Muscle layer of colon (tissue), 2 donors: ENCODE results near the gene KIF1A.
"Not testable (repeated sequence)": the region's sequence is repeated elsewhere in the genome, so short reads cannot be mapped to it uniquely, and the experiment has no call there.

ENCODE experiments used
- H3K27ac ChIP-seq: one replicate; pipeline ENCODE4 v1.7.0; 2013; ENCODE audit warnings: low read depth, mild to moderate bottlenecking, low read length, moderate library complexity
- H3K27me3 ChIP-seq, 2 donors: one replicate each; pipeline ENCODE4 v1.7.0; 2013; ENCODE audit warnings: low read length in 2 of 2, mild to moderate bottlenecking in 2 of 2; ENCODE audit not compliant: insufficient read depth in 2 of 2, control insufficient read depth in 1 of 2
- H3K36me3 ChIP-seq: one replicate; pipeline ENCODE4 v1.7.0; 2013; ENCODE audit warnings: mild to moderate bottlenecking, low read length; ENCODE audit not compliant: insufficient read depth
- H3K4me1 ChIP-seq: one replicate; pipeline ENCODE4 v1.7.0; 2013; ENCODE audit warnings: mild to moderate bottlenecking, low read length; ENCODE audit not compliant: insufficient read depth
- H3K4me3 ChIP-seq, 2 donors: one replicate each; pipeline ENCODE4 v1.7.0; 2013; ENCODE audit warnings: low read length in 2 of 2, low read depth in 1 of 2, mild to moderate bottlenecking in 1 of 2, moderate library complexity in 1 of 2
- H3K9ac ChIP-seq: one replicate; pipeline ENCODE4 v1.7.0; 2013; ENCODE audit warnings: low read length
- H3K9me3 ChIP-seq: one replicate; pipeline ENCODE4 v1.7.0; 2013; ENCODE audit warnings: mild to moderate bottlenecking, low read length
- donor health status: abdominal sarcoma.
- donor health status: Adenocarcinoma of cecum.

KIF1A gene

GRCh38 chr2:240786355-240786841 lies 33.6 kb downstream of the KIF1A start:
- Histone ChIP-seq H3K36me3 (no peaks in the 10 kb centered on the region), H3K27ac (no peak overlapping the region), H3K9me3 (no peaks in the 10 kb centered on the region), H3K27me3 (peaks cover 0 to 23% of the 10 kb centered on the region in 2 donors), H3K9ac (no peak overlapping the region), H3K4me1 (no peaks in the 10 kb centered on the region), H3K4me3 (no peak overlapping the region)

GRCh38 chr2:240785424-240786335 lies 34.3 kb downstream of the KIF1A start:
- Histone ChIP-seq H3K27ac (no peak overlapping the region), H3K4me1 (no peaks in the 10 kb centered on the region), H3K27me3 (peaks cover 0 to 23% of the 10 kb centered on the region in 2 donors), H3K4me3 (no peak overlapping the region), H3K9me3 (no peaks in the 10 kb centered on the region), H3K36me3 (no peaks in the 10 kb centered on the region), H3K9ac (no peak overlapping the region)

GRCh38 chr2:240784629-240785423 lies 35.2 kb downstream of the KIF1A start:
- no peak overlapping the region for H3K27ac ChIP-seq
- H3K27me3 ChIP-seq: peaks cover 0 to 23% of the 10 kb centered on the region in 2 donors
- H3K9me3 ChIP-seq: no peaks in the 10 kb centered on the region
- H3K4me3 ChIP-seq: no peak overlapping the region
- no peak overlapping the region for H3K9ac ChIP-seq
- no peaks in the 10 kb centered on the region for H3K36me3 ChIP-seq
- H3K4me1 ChIP-seq: no peaks in the 10 kb centered on the region

GRCh38 chr2:240783819-240784621 lies 36.0 kb downstream of the KIF1A start:
- Histone ChIP-seq H3K27ac (no peak overlapping the region), H3K4me3 (no peak overlapping the region), H3K36me3 (no peaks in the 10 kb centered on the region), H3K9ac (no peak overlapping the region), H3K4me1 (no peaks in the 10 kb centered on the region), H3K9me3 (no peaks in the 10 kb centered on the region), H3K27me3 (peaks cover 0 to 23% of the 10 kb centered on the region in 2 donors)

GRCh38 chr2:240782886-240783818 lies 36.9 kb downstream of the KIF1A start:
- H3K9me3 ChIP-seq: no peaks in the 10 kb centered on the region
- peaks cover 0 to 23% of the 10 kb centered on the region in 2 donors for H3K27me3 ChIP-seq
- no peaks in the 10 kb centered on the region for H3K36me3 ChIP-seq
- H3K4me3 ChIP-seq: no peak overlapping the region
- no peak overlapping the region for H3K9ac ChIP-seq
- H3K27ac ChIP-seq: no peak overlapping the region
- H3K4me1 ChIP-seq: no peaks in the 10 kb centered on the region

- Histone ChIP-seq H3K9me3 (no peaks in the 10 kb centered on the region), H3K27ac (no peak overlapping the region), H3K4me1 (no peaks in the 10 kb centered on the region), H3K27me3 (peaks cover 0 to 23% of the 10 kb centered on the region in 2 donors), H3K9ac (no peak overlapping the region), H3K4me3 (no peak overlapping the region), H3K36me3 (no peaks in the 10 kb centered on the region)
Measured at GRCh38 chr2:240782221-240782885, 37.7 kb downstream of the KIF1A start.

- Histone ChIP-seq H3K27ac (no peak overlapping the region), H3K9me3 (no peaks in the 10 kb centered on the region), H3K36me3 (no peaks in the 10 kb centered on the region), H3K27me3 (peaks cover 0 to 21% of the 10 kb centered on the region in 2 donors), H3K9ac (no peak overlapping the region), H3K4me3 (no peak overlapping the region), H3K4me1 (no peaks in the 10 kb centered on the region)
Measured at GRCh38 chr2:240781471-240782220, 38.4 kb downstream of the KIF1A start.

- no peak overlapping the region for H3K4me3 ChIP-seq
Measured at GRCh38 chr2:240780023-240780700, 39.9 kb downstream of the KIF1A start.

GRCh38 chr2:240779250-240779832 lies 40.7 kb downstream of the KIF1A start:
- H3K9me3 ChIP-seq, H3K4me1 ChIP-seq, H3K4me3 ChIP-seq, H3K27me3 ChIP-seq, H3K36me3 ChIP-seq, H3K27ac ChIP-seq, H3K9ac ChIP-seq: not testable (repeated sequence)

More at GRCh38 chr2:240780023-240780700, 39.9 kb downstream of the KIF1A start:
- Histone ChIP-seq H3K27ac (no peak overlapping the region), H3K9me3 (no peaks in the 10 kb centered on the region), H3K27me3 (peaks cover 0 to 10% of the 10 kb centered on the region in 2 donors), H3K9ac (no peak overlapping the region), H3K4me1 (no peaks in the 10 kb centered on the region), H3K36me3 (no peaks in the 10 kb centered on the region)
